Measurements from ENCODE around the gene EEIG1. TPM values are rescaled to one million over a fixed set of nuclear protein-coding genes. Genes with fewer than 3 reads are reported as not detected.

EEIG1 gene
- total and polyA plus RNA-seq, 2 donors (not counting 1 experiment from before 2014, with no cell fraction given), result 57.2 to 245 TPM

DNA sequence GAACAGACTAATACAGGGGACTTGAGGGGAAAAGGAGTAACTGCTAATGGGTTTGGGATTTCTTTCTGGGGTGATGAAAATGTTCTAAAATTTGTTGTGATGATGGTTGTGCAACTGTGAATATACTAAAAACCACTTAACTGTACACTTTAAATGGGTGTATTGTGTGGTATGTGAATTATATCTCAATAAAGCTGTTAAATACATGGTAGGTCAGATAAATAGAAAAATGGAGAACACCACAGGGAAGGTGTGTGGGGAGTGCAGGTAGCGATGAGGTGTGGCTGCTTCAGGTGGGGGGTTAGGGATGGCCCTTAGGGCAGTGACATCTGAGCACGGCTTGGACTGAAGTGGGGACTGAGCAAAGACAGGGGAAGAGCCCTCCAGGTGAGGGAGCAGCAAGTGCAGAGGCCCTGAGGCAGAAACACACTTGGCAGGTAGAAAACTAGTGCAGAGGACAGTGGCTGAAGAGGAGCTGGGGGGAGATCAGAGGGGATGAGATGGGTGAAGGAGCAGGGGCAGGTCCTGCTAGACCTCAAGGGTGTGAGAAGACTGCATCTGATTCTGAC lies 20.9 kb downstream of the EEIG1 start:
- Histone ChIP-seq H3K9me3 (ENCODE audit: control extremely low read depth in 1 of 3, control insufficient read depth in 2 of 3, insufficient read depth in 1 of 3, low read length in 2 of 3) (no peaks in the 10 kb centered on the region), H3K27me3 (replicated peaks in 1 of 4; ENCODE audit: control extremely low read depth in 1 of 4, control insufficient read depth in 3 of 4, insufficient read depth in 4 of 4, low read length in 3 of 4) (no peaks in the 10 kb centered on the region), H4K20me1 (ENCODE audit: control insufficient read depth, insufficient read depth, low read length, poor library complexity, severe bottlenecking) (peaks cover 86% of the 10 kb centered on the region), H3K27ac (ENCODE audit: low read length in 2 of 2) (peak overlapping the region in 1 of 2 donors; percentile 60), H3K79me2 (ENCODE audit: control insufficient read depth, insufficient read depth, low read length) (peaks cover 100% of the 10 kb centered on the region), H3K4me2 (replicated peaks; ENCODE audit: low read depth, low read length, poor library complexity, severe bottlenecking) (no peak overlapping the region), H3K9ac (ENCODE audit: low read length) (no peak overlapping the region), H3K36me3 (replicated peaks in 1 of 2; ENCODE audit: control extremely low read depth in 1 of 2, control insufficient read depth in 1 of 2, extremely low read depth in 1 of 2, insufficient read depth in 2 of 2, low read length in 1 of 2) (peaks cover 0 to 15% of the 10 kb centered on the region in 2 experiments), H3K4me1 (ENCODE audit: control insufficient read depth in 2 of 2, insufficient read depth in 2 of 2, low read length in 2 of 2) (peaks cover 22 to 51% of the 10 kb centered on the region in 2 donors), H3K4me3 (ENCODE audit: control extremely low read depth in 1 of 5, extremely low read depth in 1 of 5, insufficient read depth in 1 of 5, low read depth in 2 of 5, low read length in 4 of 5) (no peak overlapping the region), H2AFZ (ENCODE audit: insufficient read depth, low read depth, low read length, poor library complexity, severe bottlenecking) (no peak overlapping the region)
- no peak overlapping the region for H3K4me3 Mint-ChIP-seq
- no peaks in the 10 kb centered on the region for H3K9me3 Mint-ChIP-seq (ENCODE audit: insufficient read depth)
- peaks cover 75% of the 10 kb centered on the region for H3K4me1 Mint-ChIP-seq
- H3K27me3 Mint-ChIP-seq, result no peaks in the 10 kb centered on the region
- CTCF ChIA-PET, result interaction anchor here (0.6 to 12.8 kb wide), 5 partner anchors 11 to 74 kb away, joined by 3 to 251 read pairs (median 11); partner anchors contain the start of gene EEIG1
- DNase-seq, result no peak
- intact Hi-C loops (cut with micrococcal nuclease), result loop anchor here (5.0 kb wide), 2 partner anchors 37 to 157 kb away; no protein-coding TSS in a partner anchor
- peak overlapping the region; percentile 69 for H3K27ac Mint-ChIP-seq
- no peak for TF ChIP-seq EZH2 (IDR thresholded peaks at IDR 0.05; ENCODE audit: borderline replicate concordance, insufficient read depth, low read depth, low read length, poor library complexity, severe bottlenecking)
- TF ChIP-seq, protein P1, sequence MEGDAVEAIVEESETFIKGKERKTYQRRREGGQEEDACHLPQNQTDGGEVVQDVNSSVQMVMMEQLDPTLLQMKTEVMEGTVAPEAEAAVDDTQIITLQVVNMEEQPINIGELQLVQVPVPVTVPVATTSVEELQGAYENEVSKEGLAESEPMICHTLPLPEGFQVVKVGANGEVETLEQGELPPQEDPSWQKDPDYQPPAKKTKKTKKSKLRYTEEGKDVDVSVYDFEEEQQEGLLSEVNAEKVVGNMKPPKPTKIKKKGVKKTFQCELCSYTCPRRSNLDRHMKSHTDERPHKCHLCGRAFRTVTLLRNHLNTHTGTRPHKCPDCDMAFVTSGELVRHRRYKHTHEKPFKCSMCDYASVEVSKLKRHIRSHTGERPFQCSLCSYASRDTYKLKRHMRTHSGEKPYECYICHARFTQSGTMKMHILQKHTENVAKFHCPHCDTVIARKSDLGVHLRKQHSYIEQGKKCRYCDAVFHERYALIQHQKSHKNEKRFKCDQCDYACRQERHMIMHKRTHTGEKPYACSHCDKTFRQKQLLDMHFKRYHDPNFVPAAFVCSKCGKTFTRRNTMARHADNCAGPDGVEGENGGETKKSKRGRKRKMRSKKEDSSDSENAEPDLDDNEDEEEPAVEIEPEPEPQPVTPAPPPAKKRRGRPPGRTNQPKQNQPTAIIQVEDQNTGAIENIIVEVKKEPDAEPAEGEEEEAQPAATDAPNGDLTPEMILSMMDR (IDR thresholded peaks at IDR 0.05), result no peak
- ATAC-seq (ENCODE audit: low read depth), result no peak
- POLR2A ChIA-PET, result interaction anchor here (0.6 kb wide), 1 partner anchor 65 kb away, joined by 6 read pairs; no protein-coding TSS in a partner anchor
- 93% methylated on average over 2 of the region's 2 CpGs for WGBS (ENCODE audit: insufficient coverage)

DNA sequence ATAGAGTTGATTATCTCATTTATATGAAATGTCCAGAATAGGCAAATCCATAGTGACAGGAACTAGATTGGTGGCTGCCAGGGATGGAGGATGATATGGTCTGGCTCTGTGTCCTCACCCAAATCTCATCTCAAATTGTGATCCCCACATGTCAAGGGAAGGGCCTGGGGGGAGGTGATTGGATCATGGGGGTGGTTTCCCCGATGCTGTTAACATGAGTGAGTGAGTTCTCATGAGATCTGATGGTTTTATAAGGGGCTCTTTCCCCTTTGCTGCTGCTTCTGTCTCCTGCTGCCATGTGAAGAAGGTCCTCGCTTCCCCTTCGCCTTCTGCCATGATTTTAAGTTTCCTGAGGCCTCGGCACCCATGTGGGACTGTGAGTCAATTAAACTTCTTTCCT lies 21.4 kb downstream of the EEIG1 start:
- Histone ChIP-seq H3K9me3 (ENCODE audit: control extremely low read depth in 1 of 3, control insufficient read depth in 2 of 3, insufficient read depth in 1 of 3, low read length in 2 of 3) (no peaks in the 10 kb centered on the region), H3K79me2 (ENCODE audit: control insufficient read depth, insufficient read depth, low read length) (peaks cover 100% of the 10 kb centered on the region), H3K9ac (ENCODE audit: low read length) (no peak overlapping the region), H3K27ac (ENCODE audit: low read length in 2 of 2) (peak overlapping the region in 1 of 2 donors; percentile 60), H3K27me3 (replicated peaks in 1 of 4; ENCODE audit: control extremely low read depth in 1 of 4, control insufficient read depth in 3 of 4, insufficient read depth in 4 of 4, low read length in 3 of 4) (no peaks in the 10 kb centered on the region), H3K4me3 (ENCODE audit: control extremely low read depth in 1 of 5, extremely low read depth in 1 of 5, insufficient read depth in 1 of 5, low read depth in 2 of 5, low read length in 4 of 5) (no peak overlapping the region), H4K20me1 (ENCODE audit: control insufficient read depth, insufficient read depth, low read length, poor library complexity, severe bottlenecking) (peaks cover 86% of the 10 kb centered on the region), H2AFZ (ENCODE audit: insufficient read depth, low read depth, low read length, poor library complexity, severe bottlenecking) (no peak overlapping the region), H3K4me2 (replicated peaks; ENCODE audit: low read depth, low read length, poor library complexity, severe bottlenecking) (no peak overlapping the region), H3K36me3 (replicated peaks in 1 of 2; ENCODE audit: control extremely low read depth in 1 of 2, control insufficient read depth in 1 of 2, extremely low read depth in 1 of 2, insufficient read depth in 2 of 2, low read length in 1 of 2) (peaks cover 0 to 15% of the 10 kb centered on the region in 2 experiments), H3K4me1 (ENCODE audit: control insufficient read depth in 2 of 2, insufficient read depth in 2 of 2, low read length in 2 of 2) (peaks cover 22 to 53% of the 10 kb centered on the region in 2 donors)
- ATAC-seq (ENCODE audit: low read depth) (no peak), DNase-seq (no peak)
- H3K4me1 Mint-ChIP-seq, result peaks cover 77% of the 10 kb centered on the region
- no peaks in the 10 kb centered on the region for H3K9me3 Mint-ChIP-seq (ENCODE audit: insufficient read depth)
- intact Hi-C loops (cut with micrococcal nuclease), result loop anchor here (5.0 kb wide), 2 partner anchors 38 to 158 kb away; no protein-coding TSS in a partner anchor
- no peak overlapping the region for H3K27ac Mint-ChIP-seq
- no peaks in the 10 kb centered on the region for H3K27me3 Mint-ChIP-seq
- ChIA-PET POLR2A (no interaction called here), CTCF (interaction anchor here (1.0 to 12.8 kb wide), 3 partner anchors 18 to 158 kb away, joined by 4 to 251 read pairs (median 182); partner anchors contain the start of gene EEIG1)
- TF ChIP-seq EZH2 (IDR thresholded peaks at IDR 0.05; ENCODE audit: borderline replicate concordance, insufficient read depth, low read depth, low read length, poor library complexity, severe bottlenecking), result no peak
- no peak overlapping the region for H3K4me3 Mint-ChIP-seq
- WGBS (ENCODE audit: insufficient coverage), result 82% methylated on average over 1 of the region's 4 CpGs

Measured in B cell (primary cell).